HCT116 (cell line): ENCODE data around the gene MAST4.

Source experiments
- ATF3 ChIP-seq: IDR thresholded peaks from 2 replicates; pipeline ENCODE4 v1.6.1; 2012
- EZH2phosphoT487 ChIP-seq: fragments of 200-600 bp; IDR thresholded peaks from 2 replicates; pipeline ENCODE4 v1.6.1; 2018; ENCODE audit warnings: antibody characterized with exemption, borderline replicate concordance
- JUND ChIP-seq: IDR thresholded peaks from 2 replicates; pipeline ENCODE4 v1.6.1; 2012
- MAX ChIP-seq: IDR thresholded peaks from 2 replicates; pipeline ENCODE4 v1.6.1; 2012
- POLR2A ChIP-seq: IDR thresholded peaks from 2 replicates; pipeline ENCODE4 v1.7.0; 2011; ENCODE audit warnings: borderline replicate concordance; ENCODE audit not compliant: insufficient read depth, insufficient read length; ENCODE audit errors: extremely low read depth
- POLR2AphosphoS5 ChIP-seq: IDR thresholded peaks from 2 replicates; pipeline ENCODE4 v1.6.1; 2011; ENCODE audit warnings: mild to moderate bottlenecking, low read depth, low read length, moderate library complexity
- RAD21 ChIP-seq: IDR thresholded peaks from 2 replicates; pipeline ENCODE4 v1.6.1; 2012; ENCODE audit warnings: low read depth, mild to moderate bottlenecking
- SIN3A ChIP-seq: IDR thresholded peaks from 2 replicates; pipeline ENCODE4 v1.6.1; 2012; ENCODE audit warnings: low read depth
- TF ChIP-seq, protein P1 (sequence below), 3 experiments: fragments of 200-600 bp in 1 of 3; sonication (generic) in 1 of 3; IDR thresholded peaks in 2 of 3; conservative IDR thresholded peaks in 1 of 3; 2 replicates each; pipeline ENCODE4 v1.5.1; 2012 to 2017; ENCODE audit warnings: low read depth in 2 of 3, low read length in 2 of 3, antibody characterized with exemption in 1 of 3, borderline replicate concordance in 1 of 3, control low read depth in 1 of 3, mild to moderate bottlenecking in 1 of 3, mixed read lengths in 1 of 3, mixed run types in 1 of 3, moderate library complexity in 1 of 3; ENCODE audit not compliant: insufficient read depth in 1 of 3
- TF ChIP-seq, protein P2 (sequence below): IDR thresholded peaks from 2 replicates; pipeline ENCODE4 v1.6.1; 2011; ENCODE audit warnings: mild to moderate bottlenecking, low read length, moderate library complexity; ENCODE audit not compliant: insufficient replicate concordance; ENCODE audit errors: extremely low read depth
- TF ChIP-seq, protein P3 (sequence below): IDR thresholded peaks from 2 replicates; pipeline ENCODE4 v1.6.1; 2012; ENCODE audit warnings: low read depth

GRCh38 chr5:66807743-66808142 is 211.6 kb downstream of the MAST4 start:
- TF ChIP-seq, protein P1, sequence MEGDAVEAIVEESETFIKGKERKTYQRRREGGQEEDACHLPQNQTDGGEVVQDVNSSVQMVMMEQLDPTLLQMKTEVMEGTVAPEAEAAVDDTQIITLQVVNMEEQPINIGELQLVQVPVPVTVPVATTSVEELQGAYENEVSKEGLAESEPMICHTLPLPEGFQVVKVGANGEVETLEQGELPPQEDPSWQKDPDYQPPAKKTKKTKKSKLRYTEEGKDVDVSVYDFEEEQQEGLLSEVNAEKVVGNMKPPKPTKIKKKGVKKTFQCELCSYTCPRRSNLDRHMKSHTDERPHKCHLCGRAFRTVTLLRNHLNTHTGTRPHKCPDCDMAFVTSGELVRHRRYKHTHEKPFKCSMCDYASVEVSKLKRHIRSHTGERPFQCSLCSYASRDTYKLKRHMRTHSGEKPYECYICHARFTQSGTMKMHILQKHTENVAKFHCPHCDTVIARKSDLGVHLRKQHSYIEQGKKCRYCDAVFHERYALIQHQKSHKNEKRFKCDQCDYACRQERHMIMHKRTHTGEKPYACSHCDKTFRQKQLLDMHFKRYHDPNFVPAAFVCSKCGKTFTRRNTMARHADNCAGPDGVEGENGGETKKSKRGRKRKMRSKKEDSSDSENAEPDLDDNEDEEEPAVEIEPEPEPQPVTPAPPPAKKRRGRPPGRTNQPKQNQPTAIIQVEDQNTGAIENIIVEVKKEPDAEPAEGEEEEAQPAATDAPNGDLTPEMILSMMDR (IDR thresholded peaks at IDR 0.05 in 2 of 3, conservative IDR thresholded peaks at IDR 0.05 in 1 of 3; ENCODE audit: borderline replicate concordance in 1 of 3, insufficient read depth in 1 of 3, low read depth in 2 of 3, low read length in 2 of 3) = peak in 2 of 3 experiments; percentile 14 to 23; a peak in 1 of 6 replicates
- TF ChIP-seq RAD21 = peak; percentile 50
- TF ChIP-seq, protein P2, sequence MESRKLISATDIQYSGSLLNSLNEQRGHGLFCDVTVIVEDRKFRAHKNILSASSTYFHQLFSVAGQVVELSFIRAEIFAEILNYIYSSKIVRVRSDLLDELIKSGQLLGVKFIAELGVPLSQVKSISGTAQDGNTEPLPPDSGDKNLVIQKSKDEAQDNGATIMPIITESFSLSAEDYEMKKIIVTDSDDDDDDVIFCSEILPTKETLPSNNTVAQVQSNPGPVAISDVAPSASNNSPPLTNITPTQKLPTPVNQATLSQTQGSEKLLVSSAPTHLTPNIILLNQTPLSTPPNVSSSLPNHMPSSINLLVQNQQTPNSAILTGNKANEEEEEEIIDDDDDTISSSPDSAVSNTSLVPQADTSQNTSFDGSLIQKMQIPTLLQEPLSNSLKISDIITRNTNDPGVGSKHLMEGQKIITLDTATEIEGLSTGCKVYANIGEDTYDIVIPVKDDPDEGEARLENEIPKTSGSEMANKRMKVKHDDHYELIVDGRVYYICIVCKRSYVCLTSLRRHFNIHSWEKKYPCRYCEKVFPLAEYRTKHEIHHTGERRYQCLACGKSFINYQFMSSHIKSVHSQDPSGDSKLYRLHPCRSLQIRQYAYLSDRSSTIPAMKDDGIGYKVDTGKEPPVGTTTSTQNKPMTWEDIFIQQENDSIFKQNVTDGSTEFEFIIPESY = no peak
- no peak for TF ChIP-seq SIN3A
- TF ChIP-seq POLR2A = no peak
- TF ChIP-seq, protein P3, sequence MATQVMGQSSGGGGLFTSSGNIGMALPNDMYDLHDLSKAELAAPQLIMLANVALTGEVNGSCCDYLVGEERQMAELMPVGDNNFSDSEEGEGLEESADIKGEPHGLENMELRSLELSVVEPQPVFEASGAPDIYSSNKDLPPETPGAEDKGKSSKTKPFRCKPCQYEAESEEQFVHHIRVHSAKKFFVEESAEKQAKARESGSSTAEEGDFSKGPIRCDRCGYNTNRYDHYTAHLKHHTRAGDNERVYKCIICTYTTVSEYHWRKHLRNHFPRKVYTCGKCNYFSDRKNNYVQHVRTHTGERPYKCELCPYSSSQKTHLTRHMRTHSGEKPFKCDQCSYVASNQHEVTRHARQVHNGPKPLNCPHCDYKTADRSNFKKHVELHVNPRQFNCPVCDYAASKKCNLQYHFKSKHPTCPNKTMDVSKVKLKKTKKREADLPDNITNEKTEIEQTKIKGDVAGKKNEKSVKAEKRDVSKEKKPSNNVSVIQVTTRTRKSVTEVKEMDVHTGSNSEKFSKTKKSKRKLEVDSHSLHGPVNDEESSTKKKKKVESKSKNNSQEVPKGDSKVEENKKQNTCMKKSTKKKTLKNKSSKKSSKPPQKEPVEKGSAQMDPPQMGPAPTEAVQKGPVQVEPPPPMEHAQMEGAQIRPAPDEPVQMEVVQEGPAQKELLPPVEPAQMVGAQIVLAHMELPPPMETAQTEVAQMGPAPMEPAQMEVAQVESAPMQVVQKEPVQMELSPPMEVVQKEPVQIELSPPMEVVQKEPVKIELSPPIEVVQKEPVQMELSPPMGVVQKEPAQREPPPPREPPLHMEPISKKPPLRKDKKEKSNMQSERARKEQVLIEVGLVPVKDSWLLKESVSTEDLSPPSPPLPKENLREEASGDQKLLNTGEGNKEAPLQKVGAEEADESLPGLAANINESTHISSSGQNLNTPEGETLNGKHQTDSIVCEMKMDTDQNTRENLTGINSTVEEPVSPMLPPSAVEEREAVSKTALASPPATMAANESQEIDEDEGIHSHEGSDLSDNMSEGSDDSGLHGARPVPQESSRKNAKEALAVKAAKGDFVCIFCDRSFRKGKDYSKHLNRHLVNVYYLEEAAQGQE = no peak
- no peak for TF ChIP-seq MAX
- TF ChIP-seq JUND = no peak
- TF ChIP-seq EZH2phosphoT487 = no peak
- no peak for TF ChIP-seq POLR2AphosphoS5
- no peak for TF ChIP-seq ATF3
